Measurements from ENCODE around the gene NTSR2.

GRCh38 chr2:11644293-11644692, 25.7 kb downstream of the NTSR2 start:
- TF ChIP-seq RXRA (IDR thresholded peaks at IDR 0.05) (no peak), JUND (IDR thresholded peaks at IDR 0.05) (no peak), YY1 (IDR thresholded peaks at IDR 0.05) (no peak), RAD21 (IDR thresholded peaks at IDR 0.05) (no peak), HNF4A (conservative IDR thresholded peaks at IDR 0.05) (no peak), EGR1 (IDR thresholded peaks at IDR 0.05; ENCODE audit: low read depth in 2 of 2) (no peak), HNF4G (IDR thresholded peaks at IDR 0.05) (no peak), SP1 (IDR thresholded peaks at IDR 0.05) (no peak)
- TF ChIP-seq, protein P1, sequence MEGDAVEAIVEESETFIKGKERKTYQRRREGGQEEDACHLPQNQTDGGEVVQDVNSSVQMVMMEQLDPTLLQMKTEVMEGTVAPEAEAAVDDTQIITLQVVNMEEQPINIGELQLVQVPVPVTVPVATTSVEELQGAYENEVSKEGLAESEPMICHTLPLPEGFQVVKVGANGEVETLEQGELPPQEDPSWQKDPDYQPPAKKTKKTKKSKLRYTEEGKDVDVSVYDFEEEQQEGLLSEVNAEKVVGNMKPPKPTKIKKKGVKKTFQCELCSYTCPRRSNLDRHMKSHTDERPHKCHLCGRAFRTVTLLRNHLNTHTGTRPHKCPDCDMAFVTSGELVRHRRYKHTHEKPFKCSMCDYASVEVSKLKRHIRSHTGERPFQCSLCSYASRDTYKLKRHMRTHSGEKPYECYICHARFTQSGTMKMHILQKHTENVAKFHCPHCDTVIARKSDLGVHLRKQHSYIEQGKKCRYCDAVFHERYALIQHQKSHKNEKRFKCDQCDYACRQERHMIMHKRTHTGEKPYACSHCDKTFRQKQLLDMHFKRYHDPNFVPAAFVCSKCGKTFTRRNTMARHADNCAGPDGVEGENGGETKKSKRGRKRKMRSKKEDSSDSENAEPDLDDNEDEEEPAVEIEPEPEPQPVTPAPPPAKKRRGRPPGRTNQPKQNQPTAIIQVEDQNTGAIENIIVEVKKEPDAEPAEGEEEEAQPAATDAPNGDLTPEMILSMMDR (IDR thresholded peaks at IDR 0.05; ENCODE audit: low read depth, low read length, missing input control): no peak
- TF ChIP-seq, protein P2, sequence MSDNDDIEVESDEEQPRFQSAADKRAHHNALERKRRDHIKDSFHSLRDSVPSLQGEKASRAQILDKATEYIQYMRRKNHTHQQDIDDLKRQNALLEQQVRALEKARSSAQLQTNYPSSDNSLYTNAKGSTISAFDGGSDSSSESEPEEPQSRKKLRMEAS (IDR thresholded peaks at IDR 0.05): no peak
